Activated B cell treated with CpG ODN at 0.5 μM for 24 hours (primary cell): ENCODE results near the gene ISM1. TPM values are rescaled to one million over a fixed set of nuclear protein-coding genes. Genes with fewer than 3 reads are reported as not detected.

Experiments
- ATAC-seq: fragments of 200-7000 bp; cut with Tn5 transposase; one replicate; pipeline ENCODE4 v1.10.0; 2021; ENCODE audit warnings: low read depth, mild to moderate bottlenecking, moderate library complexity
- CTCF ChIA-PET: fragments of 350-600 bp; sonication (Branson Sonifier 250); formaldehyde crosslinking; loops from one replicate; lab custom pipeline; 2021; ENCODE audit warnings: antibody characterized with exemption; lab: Charles Lee
- POLR2A ChIA-PET: fragments of 350-600 bp; sonication (Branson Sonifier 250); formaldehyde crosslinking; loops from one replicate; lab custom pipeline; 2021; ENCODE audit warnings: antibody characterized with exemption; lab: Charles Lee
- DNase-seq: peaks from one replicate; pipeline ENCODE4 v3.0.0; 2022
- H3K27ac Mint-ChIP-seq: one replicate; pipeline ENCODE4 v1.8.0; 2020; ENCODE audit warnings: mixed read lengths
- H3K27me3 Mint-ChIP-seq: one replicate; pipeline ENCODE4 v1.8.0; 2021; ENCODE audit warnings: mixed read lengths
- H3K36me3 Mint-ChIP-seq: one replicate; pipeline ENCODE4 v1.8.0; 2021; ENCODE audit warnings: low read depth, mixed read lengths
- H3K4me1 Mint-ChIP-seq: one replicate; pipeline ENCODE4 v1.8.0; 2021; ENCODE audit warnings: mixed read lengths
- H3K4me3 Mint-ChIP-seq: one replicate; pipeline ENCODE4 v1.8.0; 2020; ENCODE audit warnings: mild to moderate bottlenecking, mixed read lengths
- H3K9me3 Mint-ChIP-seq: one replicate; pipeline ENCODE4 v1.8.0; 2020; ENCODE audit warnings: mixed read lengths
- intact Hi-C: fragments of 100-400 bp; cut with micrococcal nuclease; formaldehyde crosslinking; loops from one replicate; pipeline ENCODE4 v1.15.1; 2024
- total RNA-seq: library from RNA; stranded (reverse); gene quantifications from 2 replicates; pipeline ENCODE4 v1.2.3, GENCODE V29; 2022
- TF ChIP-seq, protein P1 (sequence below): fragments of 200-600 bp; IDR thresholded peaks from one replicate; pipeline ENCODE4 v1.8.0; 2022; ENCODE audit warnings: antibody characterized with exemption, mild to moderate bottlenecking

Gene ISM1
- total RNA-seq, 1 donor from 2014 or later, result not detected

DNA sequence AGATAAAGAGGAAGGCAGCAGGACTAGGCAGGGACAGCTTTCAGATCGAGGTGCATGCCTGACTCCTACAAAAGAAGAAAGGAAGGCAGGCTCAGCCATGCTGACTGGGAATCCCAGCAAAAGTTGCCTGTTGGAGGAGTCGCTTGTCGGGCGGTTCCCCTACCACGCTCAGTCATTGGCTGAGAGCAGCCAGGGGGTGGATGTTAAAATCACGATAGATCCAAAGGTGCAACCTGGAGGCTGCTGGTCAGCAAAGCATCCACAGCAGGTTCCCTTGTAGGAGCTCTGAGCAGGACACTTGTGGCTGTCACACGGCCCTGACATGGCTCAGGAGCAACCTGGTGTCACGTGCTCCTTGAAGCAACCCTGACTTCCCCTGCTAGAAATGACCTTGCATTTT, 74.6 kb downstream of the ISM1 start:
- Mint-ChIP-seq H3K4me1 (no peaks in the 10 kb centered on the region), H3K36me3 (no peaks in the 10 kb centered on the region), H3K27me3 (no peaks in the 10 kb centered on the region), H3K9me3 (no peaks in the 10 kb centered on the region), H3K27ac (no peak overlapping the region), H3K4me3 (no peak overlapping the region)
- DNase-seq (no peak), ATAC-seq (no peak)
- TF ChIP-seq, protein P1, sequence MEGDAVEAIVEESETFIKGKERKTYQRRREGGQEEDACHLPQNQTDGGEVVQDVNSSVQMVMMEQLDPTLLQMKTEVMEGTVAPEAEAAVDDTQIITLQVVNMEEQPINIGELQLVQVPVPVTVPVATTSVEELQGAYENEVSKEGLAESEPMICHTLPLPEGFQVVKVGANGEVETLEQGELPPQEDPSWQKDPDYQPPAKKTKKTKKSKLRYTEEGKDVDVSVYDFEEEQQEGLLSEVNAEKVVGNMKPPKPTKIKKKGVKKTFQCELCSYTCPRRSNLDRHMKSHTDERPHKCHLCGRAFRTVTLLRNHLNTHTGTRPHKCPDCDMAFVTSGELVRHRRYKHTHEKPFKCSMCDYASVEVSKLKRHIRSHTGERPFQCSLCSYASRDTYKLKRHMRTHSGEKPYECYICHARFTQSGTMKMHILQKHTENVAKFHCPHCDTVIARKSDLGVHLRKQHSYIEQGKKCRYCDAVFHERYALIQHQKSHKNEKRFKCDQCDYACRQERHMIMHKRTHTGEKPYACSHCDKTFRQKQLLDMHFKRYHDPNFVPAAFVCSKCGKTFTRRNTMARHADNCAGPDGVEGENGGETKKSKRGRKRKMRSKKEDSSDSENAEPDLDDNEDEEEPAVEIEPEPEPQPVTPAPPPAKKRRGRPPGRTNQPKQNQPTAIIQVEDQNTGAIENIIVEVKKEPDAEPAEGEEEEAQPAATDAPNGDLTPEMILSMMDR, result no peak
- POLR2A ChIA-PET, result no interaction called here
- intact Hi-C loops, result no loop called here
- CTCF ChIA-PET, result no interaction called here

DNA sequence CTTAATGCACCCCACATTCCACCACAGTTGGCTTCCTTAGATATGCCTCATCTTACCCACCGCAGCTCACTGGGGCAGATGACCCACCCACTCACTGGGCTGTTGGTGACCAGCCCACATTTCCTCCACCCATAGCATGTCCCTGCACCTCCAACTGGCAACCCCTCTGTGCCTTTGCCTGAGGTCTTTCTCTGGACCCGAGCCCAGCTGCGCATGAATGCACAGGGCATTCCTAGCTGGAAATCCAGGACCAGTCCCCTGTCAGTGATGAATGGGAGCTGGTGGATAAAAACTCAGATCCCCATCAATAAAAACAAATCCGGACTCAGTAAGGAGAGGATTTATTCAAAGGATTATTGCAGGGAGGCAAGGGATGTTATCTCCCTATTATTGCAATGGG, 75.0 kb downstream of the ISM1 start:
- H3K9me3 Mint-ChIP-seq, result no peaks in the 10 kb centered on the region
- H3K27me3 Mint-ChIP-seq, result no peaks in the 10 kb centered on the region
- ChIA-PET CTCF (no interaction called here), POLR2A (no interaction called here)
- no peak overlapping the region for H3K4me3 Mint-ChIP-seq
- no peak overlapping the region for H3K27ac Mint-ChIP-seq
- H3K36me3 Mint-ChIP-seq, result no peaks in the 10 kb centered on the region
- intact Hi-C loops, result no loop called here
- no peak for DNase-seq
- TF ChIP-seq, protein P1, result no peak
- no peak for ATAC-seq
- no peaks in the 10 kb centered on the region for H3K4me1 Mint-ChIP-seq

DNA sequence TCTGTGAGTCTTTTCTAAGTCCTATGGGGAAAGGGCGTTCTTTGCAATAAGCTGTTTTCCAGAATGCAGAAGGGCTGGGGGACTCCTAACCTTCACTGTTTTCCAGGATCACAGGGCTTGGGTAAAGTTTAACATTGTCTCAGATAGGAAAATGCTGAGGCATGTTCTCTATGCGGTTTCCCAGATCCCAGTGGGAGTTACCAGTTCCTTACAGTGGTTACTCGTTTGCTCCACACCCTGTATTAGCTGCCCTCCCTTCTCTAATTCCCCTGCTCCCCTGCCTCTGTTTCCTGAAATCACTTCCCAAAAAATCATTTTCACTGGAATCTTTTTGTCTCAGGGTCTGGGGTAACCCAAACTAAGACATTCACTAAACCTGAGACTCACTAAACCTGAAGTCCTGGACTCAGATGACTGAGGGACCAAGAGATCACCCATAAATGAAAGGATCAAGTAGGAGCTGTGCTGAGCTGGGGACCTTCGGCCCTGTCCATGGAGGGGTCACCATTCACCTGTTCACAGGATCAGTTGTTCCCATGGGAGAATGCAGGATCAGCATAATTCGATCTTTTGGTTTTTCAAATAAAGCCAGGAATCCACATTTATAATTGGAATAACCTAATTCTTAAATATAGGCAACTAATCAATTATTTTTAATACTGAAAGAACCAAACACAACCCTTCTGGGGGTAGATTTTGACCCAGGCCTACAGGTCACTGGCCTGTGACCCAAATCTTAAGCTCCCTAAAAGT, 76.2 kb downstream of the ISM1 start:
- intact Hi-C loops, result no loop called here
- no peaks in the 10 kb centered on the region for H3K4me1 Mint-ChIP-seq
- ChIA-PET POLR2A (no interaction called here), CTCF (no interaction called here)
- TF ChIP-seq, protein P1, result no peak
- no peaks in the 10 kb centered on the region for H3K27me3 Mint-ChIP-seq
- H3K4me3 Mint-ChIP-seq, result no peak overlapping the region
- no peak overlapping the region for H3K27ac Mint-ChIP-seq
- H3K9me3 Mint-ChIP-seq, result no peaks in the 10 kb centered on the region
- H3K36me3 Mint-ChIP-seq, result no peaks in the 10 kb centered on the region
- no peak for DNase-seq
- ATAC-seq, result no peak

DNA sequence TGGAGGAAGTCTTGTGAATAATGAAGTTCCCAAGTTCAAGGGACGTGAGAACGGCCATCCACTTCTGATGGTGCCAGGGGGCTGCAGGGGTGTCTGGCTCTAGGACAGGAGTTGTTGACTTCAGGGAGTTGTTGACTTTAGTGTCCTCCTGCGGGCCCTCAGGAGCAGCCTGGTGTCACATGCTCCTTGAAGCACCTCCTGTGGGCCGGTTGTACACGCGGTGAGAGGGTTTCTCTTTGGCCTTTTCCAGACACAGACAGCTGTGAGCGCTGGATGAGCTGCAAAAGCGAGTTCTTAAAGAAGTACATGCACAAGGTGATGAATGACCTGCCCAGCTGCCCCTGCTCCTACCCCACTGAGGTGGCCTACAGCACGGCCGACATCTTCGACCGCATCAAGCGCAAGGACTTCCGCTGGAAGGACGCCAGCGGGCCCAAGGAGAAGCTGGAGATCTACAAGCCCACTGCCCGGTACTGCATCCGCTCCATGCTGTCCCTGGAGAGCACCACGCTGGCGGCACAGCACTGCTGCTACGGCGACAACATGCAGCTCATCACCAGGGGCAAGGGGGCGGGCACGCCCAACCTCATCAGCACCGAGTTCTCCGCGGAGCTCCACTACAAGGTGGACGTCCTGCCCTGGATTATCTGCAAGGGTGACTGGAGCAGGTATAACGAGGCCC, 77.8 kb downstream of the ISM1 start:
- Mint-ChIP-seq H3K36me3 (no peaks in the 10 kb centered on the region), H3K9me3 (peaks cover under 1% of the 10 kb centered on the region), H3K4me1 (no peaks in the 10 kb centered on the region), H3K27ac (no peak overlapping the region), H3K4me3 (no peak overlapping the region), H3K27me3 (no peaks in the 10 kb centered on the region)
- ChIA-PET POLR2A (no interaction called here), CTCF (no interaction called here)
- intact Hi-C loops, result no loop called here
- TF ChIP-seq, protein P1, result no peak
- DNase-seq (no peak), ATAC-seq (no peak)

DNA sequence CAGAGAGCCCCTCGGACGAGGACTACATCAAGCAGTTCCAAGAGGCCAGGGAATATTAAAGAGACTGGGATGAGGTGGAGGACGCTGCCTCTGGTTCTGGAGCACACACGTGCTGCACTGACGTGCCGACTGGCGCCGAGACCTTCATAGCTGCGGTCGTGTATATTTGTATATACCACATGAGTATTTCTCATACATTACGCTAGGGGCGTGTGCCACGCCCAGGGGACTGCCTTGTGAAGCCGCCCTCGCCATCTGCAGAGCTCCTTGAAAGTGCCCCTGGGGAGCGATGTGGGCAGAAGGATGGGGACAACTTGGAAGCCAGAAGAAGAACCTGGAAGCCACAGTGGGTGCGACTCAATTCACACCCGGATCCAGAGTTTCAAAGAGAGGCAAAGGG, 78.3 kb downstream of the ISM1 start:
- ChIA-PET CTCF (no interaction called here), POLR2A (no interaction called here)
- no peak for ATAC-seq
- Mint-ChIP-seq H3K4me1 (no peaks in the 10 kb centered on the region), H3K9me3 (peaks cover 3% of the 10 kb centered on the region), H3K4me3 (no peak overlapping the region), H3K27ac (no peak overlapping the region), H3K27me3 (no peaks in the 10 kb centered on the region), H3K36me3 (no peaks in the 10 kb centered on the region)
- no peak for DNase-seq
- intact Hi-C loops, result no loop called here
- TF ChIP-seq, protein P1, result no peak
